Activated CD8-positive, alpha-beta memory T cell treated with anti-CD3 and anti-CD28 coated beads, Interleukin-2, amount 10 ng/mL, durations not matched to agents 7 days and 5 days (primary cell): ENCODE results near the gene RPL27. TPM values are rescaled to one million over a fixed set of nuclear protein-coding genes. Genes with fewer than 3 reads are reported as not detected.
"Not testable (repeated sequence)": the region's sequence is repeated elsewhere in the genome, so short reads cannot be mapped to it uniquely, and the experiment has no call there.

Experiments used
- ATAC-seq: fragments of 150-1000 bp; cut with Tn5 transposase; one replicate; pipeline ENCODE4 v1.10.0; 2021; ENCODE audit warnings: moderate library complexity
- CTCF ChIA-PET: fragments of 350-600 bp; sonication (Branson Sonifier 250); formaldehyde crosslinking; loops from one replicate; lab custom pipeline; 2021; ENCODE audit warnings: antibody characterized with exemption; lab: Charles Lee
- DNase-seq: peaks from one replicate; pipeline ENCODE4 v3.0.0-alpha.2; 2020
- H3K27ac Mint-ChIP-seq: one replicate; pipeline ENCODE4 v1.8.0; 2021; ENCODE audit warnings: mild to moderate bottlenecking, mixed read lengths
- H3K27me3 Mint-ChIP-seq: one replicate; pipeline ENCODE4 v1.8.0; 2021; ENCODE audit warnings: mixed read lengths
- H3K36me3 Mint-ChIP-seq: one replicate; pipeline ENCODE4 v1.8.0; 2021; ENCODE audit warnings: mild to moderate bottlenecking, mixed read lengths
- H3K4me1 Mint-ChIP-seq: one replicate; pipeline ENCODE4 v1.8.0; 2021; ENCODE audit warnings: mixed read lengths
- H3K4me3 Mint-ChIP-seq: one replicate; pipeline ENCODE4 v1.8.0; 2021; ENCODE audit warnings: mild to moderate bottlenecking, moderate library complexity, mixed read lengths
- H3K9me3 Mint-ChIP-seq: one replicate; pipeline ENCODE4 v1.8.0; 2022; ENCODE audit warnings: low read depth, mixed read lengths
- total RNA-seq, 2 experiments: library from RNA; stranded (reverse); gene quantifications; one replicate each; pipeline ENCODE4 v1.2.3, GENCODE V29; 2021

RPL27 gene
- total RNA-seq, 2 experiments from 2014 or later = 889 to 934 TPM

DNA sequence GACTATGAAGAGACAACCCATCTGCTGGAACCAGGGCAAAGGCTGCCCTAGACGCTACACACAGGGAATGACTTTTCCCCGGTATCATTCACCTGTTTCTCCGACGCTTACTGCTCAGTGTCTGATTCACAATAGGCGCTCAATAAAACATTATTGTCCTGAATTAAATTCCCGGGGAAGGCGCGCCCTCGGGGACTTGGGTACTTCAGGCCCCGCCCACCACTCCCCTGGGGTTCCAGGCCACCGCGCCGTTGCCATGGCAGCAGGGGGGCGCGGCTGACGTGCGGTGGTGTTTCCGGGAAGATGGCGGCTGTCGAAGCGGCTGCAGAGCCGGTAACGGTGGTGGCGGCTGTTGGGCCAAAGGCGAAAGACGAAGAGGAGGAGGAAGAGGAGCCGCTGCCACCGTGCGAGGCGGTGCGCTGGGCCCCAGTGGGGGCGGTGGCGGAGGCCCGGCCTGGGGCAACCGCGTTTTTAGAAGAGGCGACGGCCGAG lies 17.9 kb upstream of the RPL27 start, which contains the start of gene RUNDC1:
RUNDC1 (plus strand) TSS at position 292 of the 492 bp plus-strand sequence; CDS start at position 304, 12 bp downstream.
- Mint-ChIP-seq H3K9me3 (no peaks in the 10 kb centered on the region), H3K27ac (peak within 1 kb of the TSS; percentile 97), H3K4me3 (peak within 1 kb of the TSS; percentile 100), H3K4me1 (peaks cover 37% of the 10 kb centered on the region), H3K36me3 (peaks cover 19% of the 10 kb centered on the region), H3K27me3 (no peaks in the 10 kb centered on the region)
- ATAC-seq = peak; percentile 83
- DNase-seq = peak; percentile 94
- CTCF ChIA-PET = interaction anchor here (3.4 kb wide), 1 partner anchor 18 kb away, joined by 26 read pairs; the partner anchor contains the start of gene RPL27

DNA sequence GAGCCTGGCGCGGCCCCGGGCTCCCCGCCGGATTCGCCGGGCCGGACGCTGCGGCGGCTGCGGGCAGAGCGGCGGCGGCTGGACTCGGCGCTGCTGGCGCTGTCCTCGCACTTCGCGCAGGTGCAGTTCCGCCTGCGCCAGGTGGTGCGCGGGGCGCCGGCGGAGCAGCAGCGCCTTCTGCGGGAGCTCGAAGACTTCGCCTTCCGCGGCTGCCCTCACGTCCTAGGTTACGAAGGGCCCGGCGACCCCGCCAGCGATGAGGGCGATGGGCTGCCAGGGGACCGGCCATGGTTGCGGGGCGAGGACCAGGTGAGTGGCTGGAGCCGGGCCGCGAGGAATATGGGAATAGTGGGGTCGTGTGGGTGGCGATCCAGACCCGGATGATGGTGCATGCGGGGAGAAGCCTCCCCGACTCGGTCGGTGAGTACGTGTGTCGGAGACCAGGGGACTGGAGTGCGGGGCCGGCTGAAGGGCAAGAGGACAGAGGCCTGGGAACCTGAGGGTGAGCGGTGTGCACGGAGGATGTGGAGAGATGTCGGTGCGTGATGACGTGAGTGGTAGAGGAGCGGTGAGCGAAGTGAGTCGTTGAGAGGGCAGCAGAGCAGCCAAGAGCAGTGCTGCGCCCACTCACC lies 17.3 kb upstream of the RPL27 start:
- Mint-ChIP-seq H3K4me3 (peak overlapping the region; percentile 100), H3K36me3 (peaks cover 24% of the 10 kb centered on the region), H3K27me3 (no peaks in the 10 kb centered on the region), H3K4me1 (peaks cover 41% of the 10 kb centered on the region), H3K9me3 (no peaks in the 10 kb centered on the region), H3K27ac (peak overlapping the region; percentile 97)
- peak; percentile 77 for ATAC-seq
- CTCF ChIA-PET = interaction anchor here (3.4 kb wide), 1 partner anchor 17 kb away, joined by 26 read pairs; the partner anchor contains the start of gene RPL27
- peak; percentile 87 for DNase-seq

DNA sequence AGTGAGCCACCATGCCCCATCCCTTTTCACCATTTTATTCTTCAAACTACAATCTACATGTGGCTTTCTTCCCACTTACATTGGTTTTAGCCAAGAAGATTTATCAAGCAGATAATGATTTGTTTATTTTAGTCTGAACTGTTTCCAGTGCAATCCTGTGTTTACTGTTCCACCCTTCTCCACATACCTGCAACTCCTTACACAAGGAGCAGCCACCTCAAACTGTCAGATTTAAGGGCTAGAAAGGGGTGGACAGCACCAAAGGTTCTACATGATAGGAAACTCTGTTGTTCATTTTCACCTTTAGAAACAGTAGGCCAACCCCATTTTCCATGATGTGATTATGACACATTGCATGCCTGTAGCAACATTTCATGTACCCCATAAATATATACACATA lies 16.0 kb upstream of the RPL27 start:
- H3K9me3 Mint-ChIP-seq = no peaks in the 10 kb centered on the region
- CTCF ChIA-PET = interaction anchor here (0.7 to 2.3 kb wide), 2 partner anchors 15 to 502 kb away, joined by 4 to 8 read pairs; partner anchors contain the start of gene RPL27
- DNase-seq (no peak), ATAC-seq (no peak)
- peaks cover 26% of the 10 kb centered on the region for H3K36me3 Mint-ChIP-seq
- H3K27ac Mint-ChIP-seq = peak overlapping the region; percentile 54
- peak overlapping the region; percentile 32 for H3K4me3 Mint-ChIP-seq
- no peaks in the 10 kb centered on the region for H3K27me3 Mint-ChIP-seq
- peaks cover 41% of the 10 kb centered on the region for H3K4me1 Mint-ChIP-seq

DNA sequence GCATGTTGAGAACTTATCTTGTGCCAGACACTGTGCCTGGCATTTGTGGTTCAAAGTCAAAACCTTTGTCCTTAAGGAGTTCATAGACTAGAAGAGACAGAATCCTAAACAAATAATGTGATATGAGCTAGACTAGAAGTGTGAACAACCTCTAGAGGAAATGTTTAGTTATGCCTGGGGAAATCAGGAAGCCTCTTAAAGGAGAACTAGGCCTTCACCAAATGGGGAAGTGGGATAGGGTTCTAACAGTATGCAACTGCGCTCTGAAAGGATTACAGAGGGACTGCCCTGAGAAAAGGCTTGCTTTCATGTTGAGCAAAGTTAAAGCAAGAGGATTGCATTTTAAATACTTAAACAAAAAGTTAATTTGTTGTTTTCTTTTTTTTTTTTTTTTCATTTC lies 13.0 kb upstream of the RPL27 start:
- ATAC-seq = no peak
- H3K27ac Mint-ChIP-seq = no peak overlapping the region
- no peak overlapping the region for H3K4me3 Mint-ChIP-seq
- peaks cover 44% of the 10 kb centered on the region for H3K36me3 Mint-ChIP-seq
- no peak for DNase-seq
- no peaks in the 10 kb centered on the region for H3K27me3 Mint-ChIP-seq
- no peaks in the 10 kb centered on the region for H3K9me3 Mint-ChIP-seq
- CTCF ChIA-PET = interaction anchor here (2.7 kb wide), 1 partner anchor 13 kb away, joined by 12 read pairs; the partner anchor contains the start of gene RPL27
- peaks cover 30% of the 10 kb centered on the region for H3K4me1 Mint-ChIP-seq

DNA sequence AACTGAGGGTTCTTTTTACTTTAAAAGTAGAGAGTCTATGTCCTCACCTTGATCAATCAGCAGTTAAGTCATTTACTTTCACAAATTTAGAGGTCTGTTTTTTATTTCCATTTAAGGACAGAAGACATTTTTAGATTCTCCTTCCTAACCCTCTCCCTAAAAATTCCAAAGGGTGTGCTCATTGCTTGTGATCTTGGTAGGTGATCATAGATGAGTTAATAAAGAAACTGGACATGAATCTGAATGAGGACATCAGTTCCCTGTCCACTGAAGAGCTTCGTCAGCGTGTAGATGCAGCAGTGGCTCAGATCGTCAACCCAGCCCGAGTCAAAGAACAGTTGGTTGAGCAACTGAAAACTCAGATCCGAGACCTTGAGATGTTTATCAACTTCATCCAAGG lies 9.1 kb upstream of the RPL27 start:
- H3K36me3 Mint-ChIP-seq = peaks cover 47% of the 10 kb centered on the region
- H3K9me3 Mint-ChIP-seq = no peaks in the 10 kb centered on the region
- H3K27me3 Mint-ChIP-seq = no peaks in the 10 kb centered on the region
- ATAC-seq (no peak), DNase-seq (no peak)
- no peak overlapping the region for H3K4me3 Mint-ChIP-seq
- H3K27ac Mint-ChIP-seq = no peak overlapping the region
- peaks cover 13% of the 10 kb centered on the region for H3K4me1 Mint-ChIP-seq
- CTCF ChIA-PET = no interaction called here

DNA sequence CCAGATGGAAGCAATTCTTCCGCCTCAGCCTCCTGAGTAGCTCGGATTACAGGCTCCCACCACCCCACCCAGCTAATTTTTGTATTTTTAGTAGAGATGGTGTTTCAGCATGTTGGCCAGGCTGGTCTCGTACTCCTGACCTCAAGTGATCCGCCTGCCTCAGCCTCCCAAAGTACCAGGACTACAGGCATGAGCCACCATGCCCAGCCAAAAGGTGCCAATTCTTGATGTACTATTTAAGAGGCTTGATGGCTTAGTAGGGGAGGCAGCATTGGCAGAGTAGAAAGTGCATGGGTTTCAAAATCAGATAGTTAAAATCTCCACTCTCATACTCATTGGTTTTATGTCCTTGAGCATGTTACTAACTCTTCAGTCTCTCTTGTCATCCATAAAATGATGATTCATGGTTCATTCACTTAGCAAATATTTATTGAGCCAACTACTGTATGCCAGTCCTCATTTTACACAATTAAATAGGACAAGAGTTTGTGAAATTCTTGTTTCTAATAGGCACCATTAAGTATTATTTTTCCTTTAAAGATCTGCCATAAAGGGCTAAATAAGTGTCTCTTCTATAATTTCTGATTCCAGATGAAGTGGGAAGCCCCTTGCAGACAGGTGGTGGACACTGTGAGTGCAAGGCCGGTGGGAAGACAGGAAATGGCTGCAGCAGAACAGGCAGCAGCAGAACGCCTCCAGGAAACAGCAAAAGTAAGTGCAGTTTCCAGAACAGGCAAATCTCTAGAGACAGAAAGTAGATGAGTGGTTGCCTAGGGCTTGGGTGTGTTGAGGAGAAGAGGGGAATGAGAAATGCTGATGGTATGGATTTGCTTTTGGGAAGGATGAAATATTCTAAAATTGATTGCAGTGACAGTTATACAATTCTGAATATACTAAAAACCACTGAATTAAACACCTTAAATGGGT lies 8.2 kb upstream of the RPL27 start:
- Mint-ChIP-seq H3K4me1 (peaks cover 7% of the 10 kb centered on the region), H3K4me3 (no peak overlapping the region), H3K27ac (no peak overlapping the region), H3K36me3 (peaks cover 43% of the 10 kb centered on the region), H3K9me3 (no peaks in the 10 kb centered on the region), H3K27me3 (no peaks in the 10 kb centered on the region)
- no peak for DNase-seq
- no peak for ATAC-seq
- CTCF ChIA-PET = interaction anchor here (0.6 kb wide), 1 partner anchor 182 kb away, joined by 3 read pairs; no protein-coding TSS in a partner anchor

DNA sequence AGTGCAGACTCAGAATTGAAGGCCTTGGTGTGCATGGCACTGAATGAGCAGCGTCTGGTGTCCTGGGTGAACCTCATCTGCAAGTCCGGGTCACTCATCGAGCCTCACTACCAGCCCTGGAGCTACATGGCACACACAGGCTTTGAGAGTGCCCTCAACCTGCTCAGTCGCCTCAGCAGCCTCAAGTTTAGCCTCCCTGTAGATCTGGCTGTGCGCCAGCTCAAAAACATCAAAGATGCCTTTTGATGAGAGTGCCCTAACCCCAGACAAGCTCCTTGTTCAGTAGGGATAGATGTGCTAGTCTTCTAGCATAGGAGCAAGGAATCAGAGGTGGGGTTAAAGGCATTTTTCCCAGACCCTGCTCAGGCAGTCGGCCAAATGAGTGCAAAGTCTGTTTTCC lies 6.7 kb upstream of the RPL27 start:
- no peaks in the 10 kb centered on the region for H3K4me1 Mint-ChIP-seq
- CTCF ChIA-PET = no interaction called here
- H3K4me3 Mint-ChIP-seq = no peak overlapping the region
- H3K9me3 Mint-ChIP-seq = no peaks in the 10 kb centered on the region
- H3K27ac Mint-ChIP-seq = no peak overlapping the region
- H3K27me3 Mint-ChIP-seq = no peaks in the 10 kb centered on the region
- peaks cover 35% of the 10 kb centered on the region for H3K36me3 Mint-ChIP-seq
- ATAC-seq (no peak), DNase-seq (no peak)

DNA sequence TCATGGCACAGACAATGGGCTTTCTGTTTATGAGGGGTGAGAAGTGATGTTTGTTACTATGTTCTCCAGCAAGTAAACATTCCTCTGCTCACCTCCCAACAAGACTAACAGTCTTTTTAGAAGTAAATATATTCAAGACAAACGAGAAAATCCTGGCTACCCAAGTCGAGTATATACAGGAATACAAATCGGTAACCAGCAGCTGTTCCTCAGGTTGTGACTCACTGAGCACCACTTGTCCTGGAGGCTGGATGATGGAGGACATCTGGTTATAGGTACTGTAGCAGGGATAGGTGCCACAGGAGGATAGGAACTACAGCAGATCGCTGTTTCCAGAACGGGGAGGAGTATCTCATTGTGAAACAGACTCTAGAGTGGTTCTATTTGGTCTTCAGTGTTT lies 5.3 kb upstream of the RPL27 start:
- CTCF ChIA-PET = no interaction called here
- H3K27ac Mint-ChIP-seq = no peak overlapping the region

DNA sequence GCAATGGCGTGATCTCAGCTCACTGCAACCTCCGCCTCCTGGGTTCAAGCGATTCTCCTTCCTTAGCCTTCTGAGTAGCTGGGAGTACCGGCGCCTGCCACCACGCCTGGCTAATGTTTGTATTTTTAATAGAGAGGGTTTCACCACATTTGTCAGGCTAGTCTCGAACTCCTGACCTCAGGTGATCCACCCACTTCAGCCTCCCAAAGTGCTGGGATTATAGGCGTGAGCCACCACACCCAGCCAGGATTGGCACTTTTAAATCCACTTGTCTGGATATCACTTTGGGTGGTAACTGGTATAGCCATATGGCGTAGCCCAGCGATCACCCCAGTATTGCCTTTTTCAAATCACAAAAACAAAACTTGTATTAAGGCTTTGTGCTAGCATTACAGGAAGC lies 4.3 kb upstream of the RPL27 start:
- H3K4me3 Mint-ChIP-seq, DNase-seq, H3K27me3 Mint-ChIP-seq, H3K9me3 Mint-ChIP-seq, ATAC-seq, H3K27ac Mint-ChIP-seq, CTCF ChIA-PET: not testable (repeated sequence)
- Mint-ChIP-seq H3K36me3 (peaks cover 29% of the 10 kb centered on the region), H3K4me1 (peaks cover 15% of the 10 kb centered on the region)

More for the DNA sequence above, 5.3 kb upstream of the RPL27 start:
- DNase-seq (no peak), ATAC-seq (no peak)
- no peak overlapping the region for H3K4me3 Mint-ChIP-seq
- H3K27me3 Mint-ChIP-seq = no peaks in the 10 kb centered on the region
- peaks cover 10% of the 10 kb centered on the region for H3K4me1 Mint-ChIP-seq
- no peaks in the 10 kb centered on the region for H3K9me3 Mint-ChIP-seq
- peaks cover 29% of the 10 kb centered on the region for H3K36me3 Mint-ChIP-seq

DNA sequence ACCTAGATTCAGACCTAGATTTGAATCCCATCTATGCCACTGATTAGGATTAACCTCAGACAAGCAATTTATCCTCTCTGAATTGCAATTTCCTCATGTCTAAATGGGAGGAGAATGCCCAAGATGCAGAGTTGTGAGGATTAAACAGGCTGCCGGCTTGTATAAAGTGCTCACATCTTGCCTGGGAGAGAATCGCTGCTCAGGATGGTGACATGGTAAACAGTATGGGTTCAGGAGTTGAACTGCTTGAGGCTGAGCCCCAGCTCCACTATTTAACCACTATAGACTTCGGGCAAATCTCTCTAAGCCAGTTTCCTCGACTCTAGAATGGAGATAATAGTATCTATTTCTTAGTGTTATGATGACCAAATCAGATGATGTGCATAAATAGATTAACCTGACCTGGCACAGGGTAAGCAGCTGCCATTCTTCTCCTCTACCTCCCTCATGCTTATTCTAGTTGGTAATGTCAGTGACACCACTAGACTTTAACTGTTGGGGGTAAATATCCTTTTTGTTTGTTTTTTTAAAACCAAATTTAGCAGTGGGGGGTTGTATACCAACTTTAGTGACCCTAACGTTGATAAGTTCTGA lies 732 bp upstream of the RPL27 start:
- ATAC-seq (peak; percentile 1), DNase-seq (no peak)
- Mint-ChIP-seq H3K4me3 (peak overlapping the region; percentile 100), H3K9me3 (no peaks in the 10 kb centered on the region), H3K4me1 (peaks cover 36% of the 10 kb centered on the region), H3K27me3 (no peaks in the 10 kb centered on the region), H3K27ac (peak overlapping the region; percentile 99), H3K36me3 (peaks cover 35% of the 10 kb centered on the region)
- CTCF ChIA-PET = interaction anchor here (0.7 to 3.7 kb wide), 29 partner anchors 10 to 420 kb away, joined by 3 to 41 read pairs (median 4); partner anchors contain the start of genes AARSD1, AOC2, BECN1 and IFI35

DNA sequence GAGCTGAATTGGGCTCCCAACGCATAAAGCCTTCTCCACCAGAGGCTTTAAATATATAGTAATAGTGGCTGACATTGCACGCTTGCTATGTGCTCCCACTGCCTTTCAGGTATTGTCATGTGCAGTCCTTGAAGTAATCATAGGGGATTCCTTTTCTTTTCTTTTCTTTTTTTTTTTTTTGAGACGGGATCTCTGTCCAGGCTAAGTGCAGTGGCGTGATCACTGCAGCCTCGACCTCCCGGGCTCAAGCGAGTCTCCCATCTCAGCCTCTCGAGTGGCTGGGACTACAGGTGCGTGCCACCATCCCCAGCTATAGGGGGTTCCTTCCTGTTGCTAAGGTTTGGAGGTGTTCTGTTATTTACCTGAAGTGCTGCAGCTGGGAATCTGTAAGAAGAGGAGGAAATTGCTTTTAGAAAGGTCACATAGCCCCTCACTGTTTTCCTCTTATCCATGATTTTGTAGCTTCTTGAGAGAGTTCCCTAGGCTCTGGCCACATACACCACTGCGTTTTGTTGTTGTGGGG lies 845 bp downstream of the RPL27 start:
- Mint-ChIP-seq H3K4me3 (peak overlapping the region; percentile 100), H3K36me3 (peaks cover 47% of the 10 kb centered on the region), H3K9me3 (no peaks in the 10 kb centered on the region), H3K27ac (peak overlapping the region; percentile 99), H3K27me3 (no peaks in the 10 kb centered on the region), H3K4me1 (peaks cover 38% of the 10 kb centered on the region)
- no peak for DNase-seq
- ATAC-seq = no peak
- CTCF ChIA-PET = interaction anchor here (1.5 to 3.7 kb wide), 10 partner anchors 9 to 421 kb away, joined by 4 to 41 read pairs (median 10); partner anchors contain the start of genes BECN1, IFI35, PSMC3IP and PTGES3L

DNA sequence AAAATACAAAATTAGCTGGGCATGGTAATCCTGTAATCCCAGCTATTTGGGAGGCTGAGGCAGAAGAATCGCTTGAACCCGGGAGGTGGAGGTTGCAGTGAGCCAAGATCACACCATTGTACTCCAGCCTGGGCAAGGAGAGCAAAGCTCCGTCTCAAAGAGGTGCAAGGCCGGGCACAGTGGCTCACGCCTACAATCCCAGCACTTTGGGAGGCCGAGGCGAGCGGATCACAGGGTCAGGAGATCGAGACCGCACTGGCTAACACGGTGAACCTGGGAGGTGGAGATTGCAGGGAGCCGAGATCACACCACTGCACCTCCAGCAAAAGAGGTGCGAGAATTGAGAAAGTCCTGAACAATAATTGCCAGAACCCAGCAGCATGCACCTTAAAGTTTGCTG lies 2.7 kb downstream of the RPL27 start:
- ATAC-seq, CTCF ChIA-PET, H3K27me3 Mint-ChIP-seq, H3K9me3 Mint-ChIP-seq, DNase-seq, H3K4me3 Mint-ChIP-seq: not testable (repeated sequence)
- Mint-ChIP-seq H3K27ac (peak overlapping the region; percentile 56), H3K36me3 (peaks cover 47% of the 10 kb centered on the region), H3K4me1 (peaks cover 41% of the 10 kb centered on the region)
